GM18526 (cell line): ENCODE results near the gene LILRA6.
A peak's percentile ranks its signal among the peaks of the same experiment; 100 is the strongest.

Experiments
- POLR2A ChIP-seq: IDR thresholded peaks from 3 replicates; pipeline ENCODE4 v1.6.1; 2011; ENCODE audit not compliant: insufficient read length; ENCODE audit errors: extremely low read depth

LILRA6 gene

GRCh38 chr19:54201172-54201701, 41.4 kb downstream of the LILRA6 start:
- no peak for TF ChIP-seq POLR2A

DNA sequence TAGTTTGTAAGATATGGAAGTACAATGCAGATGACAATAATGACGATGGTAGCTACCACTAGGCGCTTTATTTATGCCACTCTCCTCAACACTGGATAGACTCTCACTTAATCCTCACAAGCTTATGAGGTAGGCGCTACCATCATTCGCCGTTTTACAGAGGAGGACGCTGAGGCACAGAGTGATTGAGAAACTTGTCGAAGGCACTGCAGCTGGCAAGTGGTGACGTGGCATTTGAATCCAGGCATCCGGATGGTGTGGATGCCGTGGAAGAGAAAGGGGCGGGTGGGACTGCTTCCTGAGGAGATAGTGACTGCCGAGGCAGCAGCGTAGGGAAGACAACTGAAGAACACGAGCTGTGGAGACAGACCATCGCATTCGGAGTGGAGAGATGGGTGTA, 43.2 kb downstream of the LILRA6 start:
- TF ChIP-seq POLR2A, result no peak

DNA sequence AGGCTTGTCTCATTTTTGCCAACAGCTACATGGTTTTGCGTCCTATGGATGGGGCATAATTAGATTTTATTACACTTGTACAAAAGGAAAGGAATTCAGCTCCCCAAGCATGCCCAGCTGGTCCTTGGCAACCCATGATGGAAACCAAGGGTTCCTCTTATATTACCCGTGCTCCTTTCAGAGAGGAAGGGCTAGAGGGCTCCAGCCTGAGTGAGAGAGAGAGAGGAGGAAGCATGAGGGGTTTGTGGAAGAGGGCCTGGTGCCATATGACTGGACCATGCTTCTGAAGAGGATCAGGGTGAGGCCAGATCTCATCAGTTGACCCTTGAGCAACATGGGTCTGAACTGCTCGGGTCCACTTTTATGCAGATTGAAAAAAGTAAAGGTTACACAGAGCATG, 45.5 kb downstream of the LILRA6 start:
- no peak for TF ChIP-seq POLR2A

GRCh38 chr19:54196536-54196935, 46.1 kb downstream of the LILRA6 start:
- TF ChIP-seq POLR2A, result no peak

- TF ChIP-seq POLR2A, result no peak
Measured at GRCh38 chr19:54193011-54193410, 49.6 kb downstream of the LILRA6 start.

DNA sequence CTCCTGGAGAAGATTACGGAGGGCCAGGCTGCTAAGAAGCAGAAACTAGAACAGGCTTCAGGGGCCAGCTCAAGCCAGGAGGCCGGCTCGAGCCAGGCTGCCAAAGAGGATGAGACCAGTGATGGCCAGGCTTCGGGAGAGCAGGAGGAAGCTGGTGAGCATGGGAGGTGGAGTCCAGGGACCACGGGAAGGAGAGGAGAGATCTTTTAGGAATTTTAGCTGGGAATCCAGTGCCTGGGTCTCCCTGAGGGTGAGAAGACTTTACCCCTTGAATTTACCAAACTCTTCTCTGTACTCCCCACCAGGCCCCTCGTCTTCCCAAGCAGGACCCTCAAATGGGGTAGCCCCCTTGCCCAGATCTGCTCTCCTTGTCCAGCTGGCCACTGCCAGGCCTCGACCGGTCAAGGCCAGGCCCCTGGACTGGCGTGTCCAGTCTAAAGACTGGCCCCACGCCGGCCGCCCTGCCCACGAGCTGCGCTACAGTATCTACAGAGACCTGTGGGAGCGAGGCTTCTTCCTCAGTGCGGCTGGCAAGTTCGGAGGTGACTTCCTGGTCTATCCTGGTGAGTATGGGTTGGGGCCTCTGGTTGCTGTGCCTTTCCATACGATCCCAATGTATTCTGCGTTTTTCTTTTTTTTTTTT, 50.7 kb downstream of the LILRA6 start:
- TF ChIP-seq POLR2A, result no peak

DNA sequence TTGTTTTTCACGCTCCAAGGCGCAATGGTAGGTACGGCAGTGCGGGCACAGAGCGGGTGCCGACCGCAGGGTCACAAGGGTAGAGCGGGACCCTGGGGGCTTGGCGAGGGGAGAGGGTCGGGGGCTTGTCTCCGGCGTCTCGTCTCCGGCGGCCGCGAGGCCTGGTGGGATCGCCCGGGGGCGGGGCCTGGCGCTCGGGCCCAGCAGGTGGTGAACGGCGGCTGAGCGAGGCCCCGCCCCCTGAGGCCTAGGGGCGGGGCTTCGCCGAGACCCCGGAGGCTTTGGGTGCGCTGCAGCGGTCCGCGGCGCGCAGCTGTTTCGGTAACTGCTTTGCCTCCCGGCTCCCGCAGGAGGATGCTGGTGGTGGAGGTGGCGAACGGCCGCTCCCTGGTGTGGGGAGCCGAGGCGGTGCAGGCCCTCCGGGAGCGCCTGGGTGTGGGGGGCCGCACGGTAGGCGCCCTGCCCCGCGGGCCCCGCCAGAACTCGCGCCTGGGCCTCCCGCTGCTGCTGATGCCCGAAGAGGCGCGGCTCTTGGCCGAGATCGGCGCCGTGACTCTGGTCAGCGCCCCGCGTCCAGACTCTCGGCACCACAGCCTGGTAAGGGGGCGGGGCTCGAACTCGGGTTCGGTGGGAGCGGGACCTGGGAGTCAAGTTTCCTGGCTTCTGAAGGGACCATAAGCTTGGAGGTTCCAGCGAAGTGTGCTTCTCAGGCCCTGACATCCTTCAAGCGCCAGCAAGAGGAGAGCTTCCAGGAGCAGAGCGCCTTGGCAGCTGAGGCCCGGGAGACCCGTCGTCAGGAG, 51.4 kb downstream of the LILRA6 start, which contains the start of gene TSEN34:
Gene TSEN34 (plus strand): TSS at position 298 of the 800 bp plus-strand sequence. CDS start 57 bp downstream, at position 355.
- peak; percentile 65 for TF ChIP-seq POLR2A

GRCh38 chr19:54190503-54191010, 52.0 kb downstream of the LILRA6 start:
- TF ChIP-seq POLR2A, result no peak

DNA sequence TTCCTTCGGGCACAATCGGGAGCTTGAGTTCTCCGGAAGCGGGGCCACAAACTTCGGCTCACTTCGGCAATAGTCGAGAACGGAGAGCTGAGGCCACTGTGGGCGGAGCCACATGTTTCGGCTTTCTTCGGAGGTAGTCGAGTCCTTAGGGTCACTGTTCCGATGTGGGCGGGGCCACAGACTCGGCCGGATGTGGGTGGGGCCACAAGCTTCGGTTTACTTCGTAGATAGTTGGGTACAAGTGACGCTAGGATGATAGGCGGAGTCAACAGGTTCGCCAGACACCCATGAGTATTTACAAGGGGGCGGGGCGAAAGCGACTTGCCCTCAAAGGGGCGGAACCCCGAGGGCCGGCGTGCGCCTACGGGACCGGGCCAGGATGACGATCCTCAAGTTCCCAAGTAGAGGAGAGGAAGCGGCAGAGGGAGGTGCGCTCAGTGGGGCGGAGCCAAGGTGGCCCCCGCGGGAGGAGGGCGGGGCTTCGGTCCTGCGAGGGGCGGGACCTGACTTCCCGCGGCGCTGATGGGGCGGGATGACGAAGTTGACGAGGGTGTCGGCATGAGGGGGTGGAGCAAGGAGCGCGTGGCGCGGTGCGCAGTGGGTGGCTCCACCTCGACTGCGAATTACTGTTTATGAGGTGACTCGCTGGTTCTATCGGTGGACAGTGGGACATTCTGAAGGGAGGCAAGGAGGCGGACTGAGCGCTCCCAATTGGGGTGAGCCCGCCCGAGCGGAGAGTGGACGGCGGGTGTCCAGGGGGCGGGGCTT, 52.7 kb downstream of the LILRA6 start:
- TF ChIP-seq POLR2A, result peak; percentile 64

GRCh38 chr19:54189145-54189734, 53.4 kb downstream of the LILRA6 start, which contains the start of gene MBOAT7:
TSS of gene MBOAT7 (minus strand) at chr19:54189580. CDS start at chr19:54188508, 1,072 bp downstream.
- TF ChIP-seq POLR2A, result peak; percentile 59

DNA sequence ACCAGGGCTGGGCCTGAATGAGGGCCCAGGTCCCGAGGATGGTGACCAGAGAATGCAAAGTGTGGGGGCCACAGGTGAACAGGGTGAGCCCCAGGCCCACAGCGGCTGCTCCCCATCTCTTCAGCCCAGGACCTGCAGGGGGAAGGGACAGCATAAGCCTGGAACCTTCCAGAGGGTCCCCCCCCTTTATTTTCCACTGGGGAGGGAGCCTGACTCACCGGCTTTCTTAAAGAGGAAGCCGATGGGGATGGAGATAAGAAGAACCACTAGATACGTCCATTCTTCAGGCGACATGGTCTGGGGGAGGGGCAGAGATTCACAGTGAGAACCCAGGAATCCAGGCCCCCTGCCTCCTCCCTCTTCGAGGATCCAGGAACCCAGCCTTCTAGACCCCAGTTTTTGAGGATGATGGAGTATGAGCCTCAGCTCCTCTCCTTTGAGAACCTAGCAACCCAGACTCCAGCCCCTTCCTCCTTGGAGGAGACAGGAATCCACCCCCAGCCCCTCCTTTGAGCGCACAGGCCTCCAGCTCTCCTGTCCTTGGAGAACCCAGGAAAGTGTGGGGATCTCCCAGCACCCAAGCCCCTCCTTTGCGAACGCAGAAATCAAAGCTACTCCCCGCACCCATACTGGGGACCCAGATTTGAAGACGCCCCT, 54.2 kb downstream of the LILRA6 start:
- no peak for TF ChIP-seq POLR2A

GRCh38 chr19:54186934-54187381, 55.6 kb downstream of the LILRA6 start:
- no peak for TF ChIP-seq POLR2A
